PFSK-1 (cell line): Measurements from ENCODE around the gene ADPRM.

Source experiments
- POLR2AphosphoS5 ChIP-seq: IDR thresholded peaks from 2 replicates; pipeline ENCODE4 v1.6.1; 2012; ENCODE audit warnings: low read depth, mild to moderate bottlenecking, control low read depth, low read length, moderate library complexity
- SIN3A ChIP-seq: IDR thresholded peaks from 2 replicates; pipeline ENCODE4 v1.6.1; 2012; ENCODE audit warnings: mild to moderate bottlenecking, low read length, moderate library complexity, borderline replicate concordance; ENCODE audit not compliant: insufficient read depth
- TF ChIP-seq, protein P1 (sequence below), 2 experiments: IDR thresholded peaks; 2 replicates each; pipeline versions ENCODE4 v1.6.1 to v1.8.0; 2011 to 2012; ENCODE audit warnings: low read depth in 2 of 2, low read length in 2 of 2, control low read depth in 1 of 2, inconsistent platforms in 1 of 2, mild to moderate bottlenecking in 1 of 2, moderate library complexity in 1 of 2; ENCODE audit not compliant: insufficient read depth in 1 of 2

DNA sequence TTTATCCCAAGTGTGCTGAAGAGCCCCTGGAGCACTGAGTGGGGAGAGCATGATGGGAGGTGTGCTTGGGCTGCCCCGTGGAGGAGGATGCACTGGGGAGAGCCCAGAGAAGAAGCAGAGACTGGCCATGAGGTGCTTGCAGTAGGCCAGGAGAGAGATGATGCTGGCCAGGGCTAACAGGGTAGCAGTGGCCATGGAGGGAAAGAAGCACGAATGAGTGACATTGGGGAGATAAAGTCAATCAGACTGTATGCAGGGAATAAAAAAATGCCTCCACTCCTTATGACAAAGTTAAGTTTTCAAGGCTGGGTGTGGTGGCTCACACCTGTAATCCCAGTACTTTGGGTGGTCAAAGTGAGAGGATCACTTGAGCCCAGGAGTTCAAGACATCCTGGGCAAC lies 37.9 kb downstream of the ADPRM start:
- TF ChIP-seq POLR2AphosphoS5 (no peak), SIN3A (no peak)
- TF ChIP-seq, protein P1, sequence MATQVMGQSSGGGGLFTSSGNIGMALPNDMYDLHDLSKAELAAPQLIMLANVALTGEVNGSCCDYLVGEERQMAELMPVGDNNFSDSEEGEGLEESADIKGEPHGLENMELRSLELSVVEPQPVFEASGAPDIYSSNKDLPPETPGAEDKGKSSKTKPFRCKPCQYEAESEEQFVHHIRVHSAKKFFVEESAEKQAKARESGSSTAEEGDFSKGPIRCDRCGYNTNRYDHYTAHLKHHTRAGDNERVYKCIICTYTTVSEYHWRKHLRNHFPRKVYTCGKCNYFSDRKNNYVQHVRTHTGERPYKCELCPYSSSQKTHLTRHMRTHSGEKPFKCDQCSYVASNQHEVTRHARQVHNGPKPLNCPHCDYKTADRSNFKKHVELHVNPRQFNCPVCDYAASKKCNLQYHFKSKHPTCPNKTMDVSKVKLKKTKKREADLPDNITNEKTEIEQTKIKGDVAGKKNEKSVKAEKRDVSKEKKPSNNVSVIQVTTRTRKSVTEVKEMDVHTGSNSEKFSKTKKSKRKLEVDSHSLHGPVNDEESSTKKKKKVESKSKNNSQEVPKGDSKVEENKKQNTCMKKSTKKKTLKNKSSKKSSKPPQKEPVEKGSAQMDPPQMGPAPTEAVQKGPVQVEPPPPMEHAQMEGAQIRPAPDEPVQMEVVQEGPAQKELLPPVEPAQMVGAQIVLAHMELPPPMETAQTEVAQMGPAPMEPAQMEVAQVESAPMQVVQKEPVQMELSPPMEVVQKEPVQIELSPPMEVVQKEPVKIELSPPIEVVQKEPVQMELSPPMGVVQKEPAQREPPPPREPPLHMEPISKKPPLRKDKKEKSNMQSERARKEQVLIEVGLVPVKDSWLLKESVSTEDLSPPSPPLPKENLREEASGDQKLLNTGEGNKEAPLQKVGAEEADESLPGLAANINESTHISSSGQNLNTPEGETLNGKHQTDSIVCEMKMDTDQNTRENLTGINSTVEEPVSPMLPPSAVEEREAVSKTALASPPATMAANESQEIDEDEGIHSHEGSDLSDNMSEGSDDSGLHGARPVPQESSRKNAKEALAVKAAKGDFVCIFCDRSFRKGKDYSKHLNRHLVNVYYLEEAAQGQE (IDR thresholded peaks at IDR 0.05; ENCODE audit: insufficient read depth in 1 of 2, low read depth in 2 of 2, low read length in 2 of 2): no peak
